Adrenal gland (tissue), 5 donors: ENCODE measurements around the gene ART3.

Source experiments
- CTCF ChIP-seq, 6 experiments: fragments of 450-650 bp in 4 of 6; fragments of 200-600 bp in 2 of 6; sonication (generic) in 1 of 6; IDR thresholded peaks; 1 replicate in 5 of 6; 2 replicates in 1 of 6; pipeline versions ENCODE4 v1.5.1 to v1.8.0; 2016 to 2021; ENCODE audit warnings: antibody characterized with exemption in 6 of 6, mild to moderate bottlenecking in 2 of 6, moderate library complexity in 1 of 6
- POLR2A ChIP-seq, 2 donors: fragments of 450-650 bp; IDR thresholded peaks; one replicate each; pipeline ENCODE4 v1.6.1; 2017; ENCODE audit warnings: antibody characterized with exemption in 2 of 2, mild to moderate bottlenecking in 2 of 2, moderate library complexity in 1 of 2
- donor health status: DM: no; HTN: no; CAD: no.

- TF ChIP-seq CTCF (IDR thresholded peaks at IDR 0.05) = no peak
- no peak for TF ChIP-seq POLR2A (IDR thresholded peaks at IDR 0.05)
These were observed 14.8 kb upstream of the ART3 start for GRCh38 chr4:76059750-76060149.
